GM12865 (cell line): Measurements from ENCODE around the gene LRRC70.

Experiments
- DNase-seq: peaks from one replicate; pipeline ENCODE4 v3.0.0; 2010; ENCODE audit warnings: low read depth
- H3K4me3 ChIP-seq: 2 replicates; pipeline ENCODE4 v1.5.1; 2011; ENCODE audit warnings: mild to moderate bottlenecking, low read depth, low read length, control low read depth
- CTCF ChIP-seq: IDR thresholded peaks from 2 replicates; pipeline ENCODE4 v1.5.1; 2011; ENCODE audit warnings: low read length, control low read depth, low read depth, inconsistent platforms; ENCODE audit not compliant: insufficient read depth; ENCODE audit errors: missing control alignments

Gene LRRC70

GRCh38 chr5:62578540-62578939 is at the start of gene LRRC70:
Gene LRRC70, plus strand, starts transcription at chr5:62578819. Its CDS starts 620 bp downstream, at chr5:62579439.
- no peak within 1 kb of the TSS for H3K4me3 ChIP-seq
- peak; percentile 65 for DNase-seq
- TF ChIP-seq CTCF, result no peak

DNA sequence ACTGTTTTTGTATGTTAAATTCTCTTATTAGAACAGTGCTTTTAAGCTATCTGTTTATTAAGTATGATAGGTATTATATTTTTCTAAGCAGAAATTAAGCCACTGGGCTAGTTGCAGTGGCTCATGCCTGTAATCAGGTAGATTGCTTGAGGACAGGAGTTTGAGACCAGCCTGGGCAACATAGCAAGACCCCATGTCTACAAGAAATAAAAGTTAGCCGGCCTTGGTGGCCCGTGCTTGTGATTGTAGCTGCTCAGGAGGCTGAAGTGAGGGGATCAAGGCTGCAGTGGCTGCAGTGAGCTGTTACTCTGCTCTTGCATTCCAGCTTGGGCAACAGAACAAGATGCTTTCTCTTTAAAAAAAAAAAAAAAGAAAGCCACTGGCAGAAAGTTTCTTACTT is 45.0 kb upstream of the LRRC70 start:
- no peak overlapping the region for H3K4me3 ChIP-seq
- DNase-seq, result no peak
- no peak for TF ChIP-seq CTCF

DNA sequence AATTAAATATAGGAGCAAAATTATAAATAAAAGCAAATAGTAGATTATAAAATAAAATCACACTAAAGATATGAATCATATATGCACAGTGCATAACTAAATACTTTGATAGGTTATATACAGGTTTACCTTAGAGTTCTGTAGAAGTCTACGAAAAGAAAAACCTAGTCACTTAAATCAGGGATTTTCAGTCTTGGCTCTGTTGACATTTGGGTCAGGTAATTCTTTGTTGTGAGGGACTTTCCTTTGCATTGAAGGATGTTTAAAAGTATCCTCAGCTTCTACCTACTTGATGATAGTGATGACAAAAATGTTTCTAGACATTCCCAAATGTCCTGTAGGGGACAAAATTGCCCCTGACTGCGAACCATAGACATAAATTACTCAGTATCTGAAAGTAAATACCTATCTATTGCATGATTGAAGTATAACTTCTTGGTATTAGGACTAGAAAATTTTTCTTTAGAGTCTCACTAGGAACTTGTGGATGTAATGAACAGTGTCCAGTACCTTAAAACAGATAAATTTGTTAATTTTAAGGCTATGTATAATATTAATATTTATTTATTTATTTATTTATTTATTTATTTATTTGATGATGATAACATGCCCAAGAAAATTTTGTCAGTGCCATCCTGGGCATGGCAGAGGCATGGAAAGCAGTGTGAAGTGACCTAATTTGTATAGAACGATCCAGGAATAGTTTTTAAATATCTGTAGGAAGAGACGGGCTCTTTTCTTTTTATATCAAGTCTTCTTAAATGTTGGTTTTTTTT is 44.0 kb upstream of the LRRC70 start:
- DNase-seq, result no peak
- H3K4me3 ChIP-seq, result no peak overlapping the region
- TF ChIP-seq CTCF, result no peak

- no peak for DNase-seq
- TF ChIP-seq CTCF, result no peak
- no peak overlapping the region for H3K4me3 ChIP-seq
Observed at GRCh38 chr5:62536232-62536631, 42.4 kb upstream of the LRRC70 start.

DNA sequence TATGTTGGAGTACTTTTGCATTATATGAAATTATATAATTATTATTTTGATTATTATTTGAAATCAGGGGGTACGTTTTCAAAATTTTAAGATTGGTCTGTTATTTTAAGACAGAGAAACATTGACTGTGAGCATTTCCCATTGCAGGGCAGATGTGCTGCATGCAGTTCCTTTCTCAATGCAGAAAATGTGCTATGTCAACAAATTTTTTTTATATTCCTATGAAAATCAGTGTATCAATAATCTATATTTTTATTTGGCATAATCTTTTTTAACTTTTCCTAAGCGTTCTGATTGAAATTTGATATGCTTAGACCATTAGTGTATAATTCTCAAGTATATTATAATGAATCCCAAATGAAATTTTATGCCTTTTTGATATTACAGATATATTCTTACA is 41.8 kb upstream of the LRRC70 start:
- no peak overlapping the region for H3K4me3 ChIP-seq
- TF ChIP-seq CTCF, result no peak
- DNase-seq, result no peak

- TF ChIP-seq CTCF, result no peak
- H3K4me3 ChIP-seq, result no peak overlapping the region
- DNase-seq, result peak; percentile 27
Observed at GRCh38 chr5:62538017-62538942, 40.3 kb upstream of the LRRC70 start.
